Measurements from ENCODE around the gene ZNF385B.

GRCh38 chr2:179812501-179812900 lies 48.9 kb downstream of the ZNF385B start:
- no peak for TF ChIP-seq ZNF317 (CRISPR knock-in tag; IDR thresholded peaks at IDR 0.05; ENCODE audit: borderline replicate concordance, low read depth)
- TF ChIP-seq USF2 (CRISPR knock-in tag; IDR thresholded peaks at IDR 0.05), result no peak
- TF ChIP-seq CTCF (IDR thresholded peaks at IDR 0.05), result no peak
- no peak for TF ChIP-seq PRDM15 (CRISPR knock-in tag; IDR thresholded peaks at IDR 0.05)
- TF ChIP-seq E2F5 (CRISPR knock-in tag; IDR thresholded peaks at IDR 0.05), result no peak
- TF ChIP-seq CBFB (CRISPR knock-in tag; IDR thresholded peaks at IDR 0.05; ENCODE audit: low read depth), result no peak
- no peak for TF ChIP-seq MAX (CRISPR knock-in tag; IDR thresholded peaks at IDR 0.05)
- no peak for TF ChIP-seq SMAD3 (CRISPR knock-in tag; IDR thresholded peaks at IDR 0.05; ENCODE audit: borderline replicate concordance)
- TF ChIP-seq ZNF138 (CRISPR knock-in tag; conservative IDR thresholded peaks at IDR 0.05), result no peak
- no peak for TF ChIP-seq RELA (CRISPR knock-in tag; IDR thresholded peaks at IDR 0.05; ENCODE audit: borderline replicate concordance)
- no peak for TF ChIP-seq JUN (CRISPR knock-in tag; IDR thresholded peaks at IDR 0.05)
- TF ChIP-seq MXD4 (CRISPR knock-in tag; IDR thresholded peaks at IDR 0.05; ENCODE audit: borderline replicate concordance), result no peak
- TF ChIP-seq FOXK1 (CRISPR knock-in tag; IDR thresholded peaks at IDR 0.05), result no peak
- no peak for TF ChIP-seq FOXP1 (CRISPR knock-in tag; IDR thresholded peaks at IDR 0.05; ENCODE audit: borderline replicate concordance)
